Right lobe of liver (tissue), 4 donors: ENCODE measurements around the gene ZFP64.

Source experiments
- CTCF ChIP-seq, 4 donors: fragments of 200-600 bp in 3 of 4; fragments of 450-650 bp in 1 of 4; IDR thresholded peaks; one replicate each; pipeline versions ENCODE4 v1.5.1 to v1.8.0; 2016 to 2022; ENCODE audit warnings: antibody characterized with exemption in 4 of 4, mild to moderate bottlenecking in 2 of 4
- POLR2A ChIP-seq: fragments of 450-650 bp; IDR thresholded peaks from one replicate; pipeline ENCODE4 v1.6.1; 2017; ENCODE audit warnings: antibody characterized with exemption, mild to moderate bottlenecking
- donor health status: DM: no; HTN: no; CAD: no.
- donor health status: DM: no; HTN: no; CAD: no.
- donor health status: DM: no; HTN: yes; CAD: no.

- no peak for TF ChIP-seq POLR2A
- TF ChIP-seq CTCF (IDR thresholded peaks at IDR 0.05): no peak
These were observed 9.8 kb downstream of the ZFP64 start for GRCh38 chr20:52181766-52182165.
